Endometrial microvascular endothelial cells (primary cell): ENCODE results near the gene TRIM24. TPM values are rescaled to one million over a fixed set of nuclear protein-coding genes. Genes with fewer than 3 reads are reported as not detected.

Source experiments
- in situ Hi-C: cut with HindIII; loops from 2 replicates; pipeline ENCODE4 v1.10.0; 2017; ENCODE audit warnings: low sequenced_read_pairs, low pct_unique_long_range_greater_than_20kb; ENCODE audit errors: inconsistent ontology term
- total RNA-seq: library from RNA; depleted of rRNA; stranded (reverse); fragments of >200 nt; gene quantifications from one replicate; pipeline ENCODE4 v1.2.3, GENCODE V29; 2015; ENCODE audit errors: inconsistent ontology term

TRIM24 gene
- total RNA-seq, 1 donor from 2014 or later, result 11.8 TPM

DNA sequence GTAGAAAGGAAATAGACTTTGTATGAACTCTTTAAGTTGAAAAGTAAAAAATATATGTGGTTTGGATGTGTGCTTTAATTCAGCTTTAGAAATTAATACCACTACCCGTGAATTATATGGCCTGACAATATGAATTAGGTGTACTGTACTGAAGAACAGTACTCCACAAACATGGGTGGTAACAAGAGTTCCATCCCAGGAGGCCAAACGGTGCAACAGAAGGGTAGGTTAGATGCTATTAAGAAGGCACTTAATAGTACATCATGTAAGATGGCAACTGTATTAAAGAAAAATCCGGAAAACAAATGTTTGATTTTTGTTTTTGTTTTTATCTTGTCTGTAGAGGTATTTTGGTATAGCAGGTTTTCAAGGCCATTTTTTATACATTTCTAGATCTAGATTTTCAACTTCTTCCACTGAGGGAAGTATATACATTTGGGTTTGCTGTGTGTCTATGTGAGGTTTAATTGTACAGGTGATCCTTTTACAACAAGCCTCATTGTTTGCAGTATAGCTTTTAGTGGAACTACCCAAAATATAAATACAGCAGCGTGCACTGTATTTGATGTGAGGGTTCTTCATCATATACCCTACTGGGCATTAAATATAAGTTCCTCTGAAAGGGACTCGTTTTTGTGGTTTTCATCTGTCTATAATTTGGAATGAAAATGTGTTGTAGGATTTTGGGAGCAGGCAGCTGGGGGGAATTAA, 125.4 kb downstream of the TRIM24 start:
- in situ Hi-C loops, result no loop called here

DNA sequence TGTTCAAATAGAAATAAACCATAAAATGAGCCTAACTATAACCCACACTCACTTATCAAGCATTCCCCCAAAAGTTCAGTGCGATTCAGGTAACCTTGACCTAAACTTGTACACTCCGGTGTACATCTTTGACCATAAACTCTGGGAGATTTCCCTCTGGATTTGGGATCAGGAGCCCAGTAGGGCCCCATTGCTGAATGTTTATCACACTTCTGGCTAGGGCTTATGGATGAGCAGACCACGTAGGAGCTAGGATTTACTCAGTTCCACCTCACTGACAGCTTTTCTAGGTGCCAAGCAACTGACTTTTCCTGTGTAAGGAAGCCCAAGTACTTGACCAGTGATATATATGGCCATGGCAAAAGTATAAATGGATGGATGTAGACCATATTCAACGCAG, 127.4 kb downstream of the TRIM24 start:
- in situ Hi-C loops, result no loop called here

- in situ Hi-C loops, result no loop called here
Observed at GRCh38 chr7:138588986-138589385, 128.9 kb downstream of the TRIM24 start.

DNA sequence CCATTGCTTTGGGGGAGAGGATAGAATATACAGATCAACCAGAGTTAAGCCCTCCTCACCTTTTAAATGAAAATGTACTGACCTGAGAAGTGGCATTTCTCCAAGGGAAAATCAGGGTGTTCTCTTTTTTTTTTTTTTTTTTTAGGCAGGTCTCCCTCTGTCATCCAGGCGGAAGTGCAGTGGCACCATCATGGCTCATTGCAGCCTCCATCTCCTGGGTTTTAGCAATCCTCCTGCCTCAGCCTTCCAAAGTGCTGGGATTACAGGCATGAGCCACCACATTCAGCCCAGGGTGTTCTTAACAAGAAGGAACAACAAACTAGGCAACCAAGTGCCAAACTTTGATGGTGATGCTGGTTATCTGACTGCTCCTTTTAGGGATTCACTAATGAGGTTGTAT, 130.1 kb downstream of the TRIM24 start:
- in situ Hi-C loops, result no loop called here

- in situ Hi-C loops, result no loop called here
Observed at GRCh38 chr7:138595454-138595853, 135.4 kb downstream of the TRIM24 start.

- in situ Hi-C loops, result no loop called here
Observed at GRCh38 chr7:138602451-138602850, 142.4 kb downstream of the TRIM24 start.

DNA sequence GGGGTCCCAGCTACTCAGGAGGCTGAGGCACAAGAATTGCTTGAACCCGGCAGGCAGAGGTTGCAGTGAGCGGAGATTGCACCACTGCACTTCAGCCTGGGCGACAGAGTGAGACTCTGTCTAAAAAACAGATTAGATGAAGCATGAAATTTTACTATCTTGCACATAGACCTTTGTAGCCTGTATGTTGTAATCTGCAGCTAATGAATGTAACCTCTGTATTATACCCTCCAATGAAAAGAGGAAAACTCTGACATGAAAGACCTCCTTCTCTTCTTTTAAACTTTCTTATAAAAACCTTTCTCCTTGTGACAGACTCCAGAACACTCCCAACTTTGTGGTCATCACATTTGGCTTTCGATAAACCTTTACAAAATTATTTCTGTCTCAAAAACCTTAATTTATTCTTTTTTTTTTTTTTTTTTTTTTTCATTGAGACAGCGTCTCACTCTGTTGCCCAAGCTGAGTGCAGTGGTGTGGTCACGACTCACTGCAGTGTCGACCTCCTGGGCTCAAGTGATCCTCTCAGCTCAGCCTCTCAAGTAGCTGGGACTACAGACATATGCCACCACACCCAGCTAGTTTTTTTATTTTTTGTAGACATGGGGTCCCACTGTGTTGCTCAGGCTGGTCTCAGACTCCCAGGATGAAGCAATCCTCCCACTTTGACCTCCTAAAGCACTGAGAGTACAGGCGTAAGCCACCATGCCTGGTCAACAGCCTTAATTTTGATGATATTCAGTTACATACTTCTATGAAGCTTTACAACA, 143.7 kb downstream of the TRIM24 start:
- in situ Hi-C loops, result no loop called here

- in situ Hi-C loops, result no loop called here
Observed at GRCh38 chr7:138606236-138606635, 146.2 kb downstream of the TRIM24 start.

- in situ Hi-C loops, result no loop called here
Observed at GRCh38 chr7:138607216-138608126, 147.4 kb downstream of the TRIM24 start.

GRCh38 chr7:138608275-138608674, 148.2 kb downstream of the TRIM24 start:
- in situ Hi-C loops, result no loop called here

- in situ Hi-C loops, result no loop called here
Observed at GRCh38 chr7:138610671-138611170, 150.7 kb downstream of the TRIM24 start.

- in situ Hi-C loops, result no loop called here
Observed at GRCh38 chr7:138613630-138614029, 153.6 kb downstream of the TRIM24 start.

GRCh38 chr7:138616085-138616484, 156.0 kb downstream of the TRIM24 start:
- in situ Hi-C loops, result no loop called here

- in situ Hi-C loops, result no loop called here
Observed at GRCh38 chr7:138618506-138618905, 158.4 kb downstream of the TRIM24 start.

- in situ Hi-C loops, result no loop called here
Observed at GRCh38 chr7:138618933-138619332, 158.9 kb downstream of the TRIM24 start.

- in situ Hi-C loops, result no loop called here
Observed at GRCh38 chr7:138622841-138623240, 162.8 kb downstream of the TRIM24 start.

DNA sequence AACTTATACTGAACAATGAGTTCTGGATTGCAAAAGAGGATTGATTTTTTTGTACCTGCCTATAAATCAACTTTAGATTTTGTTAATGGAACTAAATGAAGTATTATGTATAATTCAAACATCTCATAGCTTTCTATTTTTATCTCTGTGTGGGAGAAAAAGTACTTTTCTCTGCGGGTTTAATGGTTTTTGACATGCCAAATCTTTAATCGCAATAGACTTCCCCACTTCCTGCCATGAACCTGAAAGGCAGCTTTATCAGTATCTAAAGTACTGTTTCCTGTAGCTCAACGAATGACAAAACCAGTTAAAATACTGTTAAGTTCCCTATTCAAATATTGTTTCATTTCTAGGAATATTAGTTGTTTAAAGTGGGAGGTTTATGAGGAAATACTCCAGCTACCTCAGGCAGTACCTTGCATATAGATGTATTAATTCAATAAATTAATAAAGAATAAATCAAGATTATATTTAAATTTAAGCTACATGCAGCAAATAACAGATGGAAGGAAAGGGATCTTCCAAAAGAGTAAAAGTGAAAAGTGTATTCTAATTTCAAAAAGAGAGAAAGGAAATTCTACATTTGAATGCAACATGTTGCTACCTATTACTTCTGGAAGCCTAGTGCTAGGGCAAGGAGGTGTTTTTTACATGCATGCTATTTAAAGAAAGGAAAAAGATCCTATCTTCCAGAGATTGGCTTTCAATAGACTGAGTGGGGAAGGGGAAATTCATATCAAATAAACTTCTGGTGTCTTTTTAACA, 165.2 kb downstream of the TRIM24 start:
- in situ Hi-C loops, result no loop called here

DNA sequence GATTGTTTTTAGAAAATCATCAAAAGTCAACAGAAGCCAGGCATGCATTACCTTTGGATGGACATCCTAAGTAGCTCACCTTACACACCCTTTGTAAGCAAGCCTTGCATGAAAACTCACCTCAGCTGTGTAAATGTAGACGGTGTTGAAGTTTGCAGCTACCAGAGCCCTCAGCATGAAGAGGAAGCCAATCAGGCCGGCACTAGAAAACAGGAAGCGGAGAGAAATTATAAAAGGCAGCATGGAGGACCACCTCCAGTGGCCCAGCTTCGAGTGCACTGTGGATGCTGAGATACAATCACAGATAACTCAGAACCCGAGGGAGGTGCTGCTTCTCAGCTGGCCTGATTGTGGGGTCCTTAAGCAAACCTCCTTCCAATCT, 165.8 kb downstream of the TRIM24 start:
- in situ Hi-C loops, result no loop called here

GRCh38 chr7:138626846-138627245, 166.8 kb downstream of the TRIM24 start:
- in situ Hi-C loops, result no loop called here
